ENCODE results near the gene GLDN. TPM values are rescaled to one million over a fixed set of nuclear protein-coding genes. Genes with fewer than 3 reads are reported as not detected.
A peak's percentile ranks its signal among the peaks of the same experiment; 100 is the strongest.

Gene GLDN
- total RNA-seq, 1 experiment from 2014 or later: 0.82 TPM

DNA sequence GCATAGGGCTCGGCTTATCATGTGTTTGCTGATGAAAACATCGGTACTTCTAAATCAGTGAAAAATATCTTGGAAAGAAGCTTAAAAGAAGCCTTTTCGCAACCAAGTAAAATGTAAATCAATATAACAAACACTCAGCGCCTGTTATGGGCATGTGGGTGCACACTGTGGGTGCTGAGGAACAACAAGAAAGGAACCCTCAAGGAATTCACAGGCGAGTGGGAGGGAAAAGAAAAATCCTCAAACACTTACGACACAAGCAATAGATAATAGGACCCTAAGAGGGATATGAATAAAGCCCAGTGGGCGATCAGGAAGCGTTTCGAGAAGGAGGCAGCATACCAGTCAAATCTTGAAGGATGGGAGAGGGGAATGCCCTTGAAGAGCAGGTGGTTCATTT, 21.9 kb downstream of the GLDN start:
- intact Hi-C loops (cut with micrococcal nuclease; ENCODE audit: unreplicated experiment): no loop called here

DNA sequence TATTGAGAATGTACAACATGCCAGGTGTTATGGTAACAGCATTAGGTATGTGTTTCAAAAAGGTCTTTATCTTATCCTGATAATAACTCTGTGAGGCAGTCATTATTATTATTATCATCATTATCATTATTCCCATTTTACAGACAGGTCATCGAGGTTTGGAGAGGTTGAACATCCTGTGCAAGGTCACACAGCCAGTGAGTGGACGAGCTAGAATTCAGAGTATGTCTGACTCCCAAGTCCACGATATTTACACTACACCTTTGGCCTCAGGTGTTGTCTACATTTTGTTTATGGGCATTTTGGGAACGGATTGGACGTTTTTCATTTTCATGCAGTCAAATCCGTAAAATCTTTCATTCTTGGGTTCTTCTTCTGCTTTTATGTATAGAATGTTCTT, 24.0 kb downstream of the GLDN start:
- no peaks in the 10 kb centered on the region for H3K9me3 ChIP-seq
- ChIA-PET POLR2A (no interaction called here), CTCF (no interaction called here)
- no peak overlapping the region for H3K4me3 ChIP-seq (ENCODE audit: low read depth, low read length)
- intact Hi-C loops (cut with micrococcal nuclease; ENCODE audit: unreplicated experiment): no loop called here
- H3K36me3 Mint-ChIP-seq (ENCODE audit: insufficient read depth, unreplicated experiment): no peaks in the 10 kb centered on the region
- no peak overlapping the region for H3K27ac Mint-ChIP-seq (ENCODE audit: unreplicated experiment)
- TF ChIP-seq CTCF (IDR thresholded peaks at IDR 0.05; ENCODE audit: insufficient read depth in 1 of 2, low read depth in 1 of 2, low read length in 1 of 2, severe bottlenecking in 1 of 2, unreplicated experiment in 1 of 2): no peak
- H3K36me3 ChIP-seq (ENCODE audit: control insufficient read depth, insufficient read depth, low read length): no peaks in the 10 kb centered on the region
- H3K27me3 ChIP-seq (replicated peaks; ENCODE audit: control insufficient read depth, insufficient read depth, low read length): no peaks in the 10 kb centered on the region
- H3K4me1 Mint-ChIP-seq (ENCODE audit: low read depth, unreplicated experiment): peaks cover 5% of the 10 kb centered on the region
- no peak overlapping the region for H3K4me3 Mint-ChIP-seq (ENCODE audit: unreplicated experiment)
- DNase-seq: no peak
- BruUV-seq (replicated peaks): no TSS peak
- peaks cover 8% of the 10 kb centered on the region; the same call in 1 of the 2 replicates for H3K4me1 ChIP-seq
- H3K27me3 Mint-ChIP-seq (ENCODE audit: insufficient read depth, unreplicated experiment): no peaks in the 10 kb centered on the region
- H3K9me3 Mint-ChIP-seq (ENCODE audit: unreplicated experiment): no peaks in the 10 kb centered on the region

More for the DNA sequence above, 21.9 kb downstream of the GLDN start:
- no peak overlapping the region for H3K4me3 Mint-ChIP-seq (ENCODE audit: unreplicated experiment)
- no TSS peak for BruUV-seq (replicated peaks)
- Histone ChIP-seq H3K9me3 (no peaks in the 10 kb centered on the region), H3K36me3 (ENCODE audit: control insufficient read depth, insufficient read depth, low read length) (no peaks in the 10 kb centered on the region), H3K4me3 (ENCODE audit: low read depth, low read length) (no peak overlapping the region), H3K27me3 (replicated peaks; ENCODE audit: control insufficient read depth, insufficient read depth, low read length) (no peaks in the 10 kb centered on the region), H3K4me1 (peaks cover 8% of the 10 kb centered on the region; the same call in 1 of the 2 replicates)
- no peak for TF ChIP-seq CTCF (IDR thresholded peaks at IDR 0.05; ENCODE audit: insufficient read depth in 1 of 2, low read depth in 1 of 2, low read length in 1 of 2, severe bottlenecking in 1 of 2, unreplicated experiment in 1 of 2)
- ChIA-PET POLR2A (no interaction called here), CTCF (no interaction called here)
- H3K27ac Mint-ChIP-seq (ENCODE audit: unreplicated experiment): no peak overlapping the region
- H3K4me1 Mint-ChIP-seq (ENCODE audit: low read depth, unreplicated experiment): peaks cover 5% of the 10 kb centered on the region
- no peaks in the 10 kb centered on the region for H3K36me3 Mint-ChIP-seq (ENCODE audit: insufficient read depth, unreplicated experiment)
- no peaks in the 10 kb centered on the region for H3K9me3 Mint-ChIP-seq (ENCODE audit: unreplicated experiment)
- no peak for DNase-seq
- H3K27me3 Mint-ChIP-seq (ENCODE audit: insufficient read depth, unreplicated experiment): no peaks in the 10 kb centered on the region

GRCh38 chr15:51366071-51366470, 24.6 kb downstream of the GLDN start:
- no peak overlapping the region for H3K4me3 ChIP-seq (ENCODE audit: low read depth, low read length)
- peaks cover 8% of the 10 kb centered on the region; the same call in 1 of the 2 replicates for H3K4me1 ChIP-seq
- Mint-ChIP-seq H3K27ac (ENCODE audit: unreplicated experiment) (peak overlapping the region; percentile 46), H3K27me3 (ENCODE audit: insufficient read depth, unreplicated experiment) (no peaks in the 10 kb centered on the region), H3K36me3 (ENCODE audit: insufficient read depth, unreplicated experiment) (no peaks in the 10 kb centered on the region), H3K4me3 (ENCODE audit: unreplicated experiment) (no peak overlapping the region), H3K4me1 (ENCODE audit: low read depth, unreplicated experiment) (peaks cover 5% of the 10 kb centered on the region), H3K9me3 (ENCODE audit: unreplicated experiment) (no peaks in the 10 kb centered on the region)
- ChIA-PET CTCF (interaction anchor here (0.6 kb wide), 1 partner anchor 617 kb away, joined by 4 read pairs; no protein-coding TSS in a partner anchor), POLR2A (no interaction called here)
- H3K36me3 ChIP-seq (ENCODE audit: control insufficient read depth, insufficient read depth, low read length): no peaks in the 10 kb centered on the region
- TF ChIP-seq CTCF (IDR thresholded peaks at IDR 0.05; ENCODE audit: insufficient read depth in 1 of 2, low read depth in 1 of 2, low read length in 1 of 2, severe bottlenecking in 1 of 2, unreplicated experiment in 1 of 2): no peak
- no peaks in the 10 kb centered on the region for H3K27me3 ChIP-seq (replicated peaks; ENCODE audit: control insufficient read depth, insufficient read depth, low read length)
- BruUV-seq (replicated peaks): no TSS peak
- DNase-seq: no peak
- no peaks in the 10 kb centered on the region for H3K9me3 ChIP-seq
- intact Hi-C loops (cut with micrococcal nuclease; ENCODE audit: unreplicated experiment): no loop called here
